GM18870 (cell line): ENCODE measurements around the gene LRFN2.

Experiments used
- ATAC-seq: cut with Tn5 transposase; IDR thresholded peaks from one replicate; pipeline ENCODE4 v1.9.1; 2021; ENCODE audit warnings: moderate library complexity; ENCODE audit not compliant: unreplicated experiment

Gene LRFN2

DNA sequence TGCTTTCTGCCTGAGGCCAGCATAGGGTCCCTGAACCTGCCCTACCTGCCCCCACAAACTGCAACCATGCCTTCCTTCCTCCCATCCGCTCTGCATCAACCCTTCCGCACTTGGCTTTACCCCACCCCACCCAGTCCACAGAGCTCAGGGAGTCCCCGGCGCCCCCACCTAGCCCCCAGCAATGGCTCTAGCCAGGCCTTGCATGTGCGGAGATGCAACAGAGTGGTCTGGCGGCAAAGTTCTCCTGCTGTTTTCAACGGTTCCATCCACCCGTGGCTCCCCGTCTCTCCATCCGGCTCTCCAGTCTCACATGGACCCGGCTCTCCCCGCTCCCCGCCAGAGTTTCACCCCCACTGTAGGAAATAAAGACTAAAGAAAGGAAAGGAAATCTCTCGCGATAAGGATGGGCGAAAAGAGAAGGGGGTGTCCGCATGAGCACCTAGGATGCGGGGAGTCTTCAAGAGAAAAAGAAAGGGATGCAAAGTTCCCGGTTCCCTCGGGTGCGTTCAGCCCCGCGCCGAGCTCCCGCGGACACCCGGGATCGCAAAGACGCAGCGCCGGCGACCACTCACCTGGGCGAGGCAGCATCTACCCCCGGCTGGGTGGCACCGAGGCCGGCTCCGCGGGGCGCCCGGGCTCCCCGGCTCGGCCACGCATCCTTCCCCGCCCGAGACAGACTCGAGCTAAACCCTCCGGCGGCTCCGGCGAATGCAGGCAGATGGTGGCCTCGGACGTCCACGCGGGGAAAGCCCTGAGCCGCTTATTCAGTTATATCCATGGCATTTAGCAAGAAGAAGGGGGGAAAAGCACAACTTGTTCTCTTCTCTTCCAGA, 579 bp downstream of the LRFN2 start:
- no peak for ATAC-seq

DNA sequence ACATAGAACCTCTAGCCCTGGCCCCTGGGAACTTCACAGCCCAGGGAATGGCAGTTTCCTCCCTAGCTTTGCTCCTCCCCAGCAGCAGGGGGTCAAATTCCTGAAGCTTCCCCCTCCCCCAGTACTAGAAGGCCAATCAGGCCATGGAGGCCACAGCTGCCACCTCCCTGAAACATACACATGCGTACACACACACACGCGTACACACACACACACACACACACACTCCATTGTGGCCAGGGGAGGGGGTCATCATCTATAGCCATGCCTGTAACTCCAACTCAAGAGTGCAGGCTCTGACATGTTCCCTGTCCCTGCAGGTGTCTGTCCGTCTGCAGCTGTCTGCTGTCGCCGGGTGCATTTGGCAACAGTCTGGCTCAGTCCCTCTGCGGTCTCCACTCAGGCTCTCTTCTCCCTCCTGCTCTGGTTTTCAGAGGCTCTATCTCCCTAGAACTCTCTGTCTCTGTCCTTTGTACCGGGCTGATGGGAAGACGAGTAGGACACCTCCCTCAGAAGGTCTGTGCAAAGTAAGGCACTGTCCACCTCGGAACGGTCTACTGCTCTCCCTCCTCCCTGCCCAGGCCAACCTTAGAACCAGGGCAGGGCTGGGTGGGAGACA, 1.4 kb downstream of the LRFN2 start:
- no peak for ATAC-seq

DNA sequence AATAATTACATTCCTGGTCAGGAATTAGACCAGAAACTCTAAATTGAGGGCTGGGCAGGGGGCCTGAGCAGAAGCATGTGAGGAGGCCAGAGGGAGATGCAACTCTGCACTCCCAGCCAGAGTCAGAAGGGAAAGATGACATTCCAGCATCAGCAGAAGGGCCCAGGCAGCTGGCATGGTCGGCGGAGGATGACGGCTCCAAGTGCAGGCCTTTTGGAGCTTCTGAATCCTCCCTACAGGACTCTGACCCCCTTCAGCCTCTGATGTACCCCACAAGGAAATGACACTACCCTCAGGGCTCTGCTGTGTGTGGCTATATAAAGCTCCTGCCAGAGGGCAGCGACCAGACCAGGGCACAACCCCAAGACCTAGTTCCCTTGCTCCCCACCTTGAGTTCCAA, 1.9 kb downstream of the LRFN2 start:
- no peak for ATAC-seq

DNA sequence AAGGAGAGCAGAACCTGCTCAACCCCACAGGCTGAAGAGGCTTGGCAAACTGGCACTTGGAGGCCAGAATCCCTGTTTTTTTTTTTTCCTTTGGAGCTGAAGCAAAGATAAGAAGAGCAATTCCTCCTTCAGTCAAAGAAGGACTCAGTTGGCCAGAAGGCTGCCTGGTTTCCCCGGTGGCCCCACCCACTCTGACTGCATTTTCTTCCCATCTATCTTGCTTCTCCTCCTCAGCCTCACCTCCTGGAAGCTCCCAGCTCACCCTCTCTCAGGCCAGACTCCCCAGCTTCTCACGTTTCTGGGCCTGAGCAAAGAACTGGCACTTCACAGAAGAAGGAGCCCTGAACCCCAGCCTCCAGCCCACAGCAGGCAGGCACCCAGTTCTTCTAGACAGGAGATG, 2.4 kb downstream of the LRFN2 start:
- ATAC-seq: no peak

DNA sequence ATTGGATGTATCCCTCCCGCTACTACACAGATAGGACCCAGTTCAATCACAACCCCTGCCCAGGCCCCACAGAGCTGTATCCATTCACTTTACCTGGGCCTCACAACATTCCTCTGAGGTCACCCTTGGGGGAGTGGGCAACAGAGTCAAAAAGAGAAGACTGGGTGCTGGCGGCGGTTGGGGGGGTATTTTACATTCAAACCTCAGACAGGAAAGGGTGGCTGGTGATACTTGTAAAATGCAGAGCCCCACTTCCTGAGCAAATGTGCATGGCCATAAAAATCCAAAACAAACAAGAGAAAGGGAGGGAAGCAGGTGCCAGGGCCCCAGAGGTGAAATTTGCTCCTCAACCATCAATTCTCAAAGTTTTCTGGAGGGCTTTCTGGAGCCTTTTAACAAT, 3.5 kb downstream of the LRFN2 start:
- no peak for ATAC-seq

DNA sequence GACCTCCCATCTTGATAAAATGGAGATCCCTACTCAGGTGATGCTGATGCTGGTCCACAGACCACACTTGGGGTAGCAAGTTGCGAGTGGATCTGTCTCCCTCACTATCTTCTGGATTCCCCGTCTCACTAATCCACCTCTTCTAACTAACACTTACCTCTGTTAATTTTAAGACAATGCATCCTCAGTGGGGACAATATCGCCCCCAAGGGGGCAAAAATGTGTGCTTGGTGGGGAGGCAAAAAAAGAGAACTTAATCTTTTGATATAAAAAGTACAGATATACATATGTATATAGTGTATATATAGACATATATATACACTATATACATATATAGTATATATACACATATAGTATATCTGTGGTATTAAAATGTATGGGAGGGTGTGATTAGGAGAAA, 4.3 kb downstream of the LRFN2 start:
- ATAC-seq: no peak

DNA sequence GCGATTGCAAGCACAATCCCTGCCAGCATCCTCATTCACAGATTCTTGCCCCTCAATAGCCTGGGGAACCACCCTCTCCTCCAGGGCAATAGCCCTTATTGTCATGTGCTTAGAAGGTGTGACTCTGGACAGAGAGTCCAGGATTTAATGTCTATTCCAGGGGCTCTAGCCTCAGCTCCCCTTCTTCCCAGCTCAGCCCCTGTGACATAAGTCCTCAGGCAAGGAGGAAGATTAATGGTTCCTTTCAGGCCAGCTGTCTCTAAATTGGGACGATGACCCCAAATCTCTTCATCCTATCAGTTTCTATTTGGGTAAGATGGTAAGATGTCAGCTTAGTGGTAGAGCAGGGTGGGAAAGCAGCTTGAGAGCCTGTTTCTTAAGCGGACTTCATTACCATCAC, 8.1 kb downstream of the LRFN2 start:
- ATAC-seq: no peak

DNA sequence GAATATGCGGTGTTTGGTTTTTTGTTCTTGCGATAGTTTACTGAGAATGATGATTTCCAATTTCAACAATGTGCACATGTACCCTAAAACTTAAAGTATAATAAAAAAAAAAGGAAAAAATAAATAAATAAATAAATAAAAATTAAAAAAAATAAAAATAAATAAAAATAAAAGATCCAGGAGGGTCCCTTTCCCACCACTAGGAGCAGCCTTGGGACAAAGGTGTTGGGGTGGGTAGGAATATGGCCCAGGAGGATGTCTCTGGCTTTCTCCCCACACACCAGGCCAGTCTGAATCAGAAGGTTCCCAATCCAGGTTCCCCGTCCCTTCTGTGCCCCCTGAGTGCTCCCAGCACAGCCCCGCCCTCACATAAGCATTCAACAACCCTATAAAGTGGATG, 9.5 kb downstream of the LRFN2 start:
- no peak for ATAC-seq

DNA sequence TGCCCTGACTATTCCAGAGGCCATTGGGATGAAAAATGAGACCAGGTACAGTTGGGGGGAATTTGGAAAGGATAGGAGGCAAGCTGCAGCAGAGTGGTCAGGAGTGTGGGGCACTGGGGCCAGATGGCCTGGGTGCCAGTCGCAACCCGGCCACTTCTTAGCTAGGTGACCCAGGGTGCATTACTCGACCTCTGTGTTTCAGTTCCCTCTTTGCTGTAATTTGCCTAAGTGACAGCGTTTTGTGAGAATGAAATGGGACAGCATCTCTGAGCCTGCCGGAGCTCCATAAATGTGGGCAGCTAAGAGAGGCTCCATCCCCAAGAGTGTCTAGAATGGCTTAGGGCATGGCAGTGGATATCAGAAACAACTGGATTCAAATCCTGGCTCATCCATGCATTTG, 13.9 kb downstream of the LRFN2 start:
- no peak for ATAC-seq

DNA sequence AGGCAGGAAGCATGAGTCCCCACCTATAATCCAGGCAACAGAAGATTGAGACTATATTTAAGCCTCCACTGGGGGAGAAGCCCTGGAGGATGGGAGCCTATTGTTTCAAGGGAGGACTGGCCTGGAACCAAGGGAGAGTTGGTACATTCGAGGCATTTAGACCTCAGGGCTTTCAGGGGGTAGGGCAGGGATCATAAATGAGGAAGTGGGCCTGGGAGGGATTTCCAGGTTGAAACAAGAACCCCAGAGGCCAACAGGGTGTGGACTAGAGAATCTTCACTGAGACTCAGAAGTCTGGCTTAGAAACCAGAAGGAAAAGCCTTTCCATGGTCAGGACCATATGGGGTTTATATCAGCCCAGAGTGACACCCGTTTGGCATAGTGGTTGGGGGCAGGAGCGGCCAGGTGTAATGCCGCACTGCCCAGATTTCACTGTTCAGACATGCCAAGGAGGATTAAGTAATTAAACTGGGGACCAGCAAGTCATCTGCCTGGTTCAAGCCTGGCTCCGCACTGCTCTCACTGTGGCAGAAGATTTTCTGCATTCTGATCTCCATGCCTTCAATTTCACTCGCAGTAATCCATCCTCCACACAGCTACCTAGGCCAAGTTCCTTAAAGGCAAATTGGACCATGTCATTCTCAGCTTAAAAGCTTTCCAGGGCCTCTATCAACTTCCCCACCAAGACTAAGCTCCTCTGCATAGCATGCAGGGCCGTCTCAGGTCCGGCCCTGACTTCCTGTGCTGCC, 17.8 kb downstream of the LRFN2 start:
- no peak for ATAC-seq

DNA sequence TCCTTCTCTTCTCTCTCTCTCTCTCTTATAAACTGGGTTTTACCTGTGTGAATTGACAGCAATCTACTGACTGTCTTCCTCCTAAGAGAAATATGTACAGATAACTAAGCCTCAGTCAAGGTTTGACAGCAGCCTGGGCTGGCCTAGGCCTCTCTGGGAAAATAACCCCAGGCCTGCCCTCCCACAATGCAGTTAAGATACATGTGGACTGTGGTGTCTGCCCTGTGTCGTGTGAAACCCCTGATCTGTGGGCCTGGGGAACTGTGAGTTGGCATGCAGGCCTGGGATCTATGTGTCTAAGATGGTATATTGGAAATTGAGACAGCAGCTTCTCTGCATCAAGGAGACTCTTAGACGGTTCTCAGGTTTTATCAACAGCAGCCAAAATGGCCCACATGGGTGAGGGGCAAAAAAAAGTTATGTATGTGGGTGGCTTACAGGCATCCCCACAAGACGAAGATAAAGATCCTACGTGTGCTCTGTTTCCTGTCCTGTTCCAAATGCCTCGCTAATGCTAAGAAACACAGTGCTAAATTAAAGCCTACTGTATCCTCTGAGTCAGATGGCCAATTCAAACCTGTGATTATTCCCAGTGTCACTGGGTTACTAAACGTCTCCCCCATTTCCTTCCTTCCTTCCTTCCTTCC, 19.0 kb downstream of the LRFN2 start:
- no peak for ATAC-seq

DNA sequence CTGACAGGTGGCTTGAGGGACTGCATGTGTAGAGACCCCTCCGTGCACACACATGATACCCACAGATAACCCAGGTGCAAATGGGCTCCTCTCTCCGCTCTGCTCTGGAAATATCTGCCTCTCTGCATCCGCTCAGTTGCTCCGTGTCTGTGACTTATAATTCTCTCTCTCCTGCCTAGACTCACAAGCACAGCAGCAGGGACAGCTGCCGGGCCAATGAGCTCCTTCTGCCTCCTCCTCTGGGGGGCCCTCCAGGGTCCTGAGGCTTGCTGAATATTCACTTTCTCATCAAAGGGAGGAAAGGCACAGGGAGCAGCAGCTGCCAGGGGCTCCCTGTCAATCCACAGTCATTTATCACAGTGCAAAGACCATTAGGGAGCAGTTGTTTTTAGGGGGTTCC, 24.1 kb downstream of the LRFN2 start:
- no peak for ATAC-seq

DNA sequence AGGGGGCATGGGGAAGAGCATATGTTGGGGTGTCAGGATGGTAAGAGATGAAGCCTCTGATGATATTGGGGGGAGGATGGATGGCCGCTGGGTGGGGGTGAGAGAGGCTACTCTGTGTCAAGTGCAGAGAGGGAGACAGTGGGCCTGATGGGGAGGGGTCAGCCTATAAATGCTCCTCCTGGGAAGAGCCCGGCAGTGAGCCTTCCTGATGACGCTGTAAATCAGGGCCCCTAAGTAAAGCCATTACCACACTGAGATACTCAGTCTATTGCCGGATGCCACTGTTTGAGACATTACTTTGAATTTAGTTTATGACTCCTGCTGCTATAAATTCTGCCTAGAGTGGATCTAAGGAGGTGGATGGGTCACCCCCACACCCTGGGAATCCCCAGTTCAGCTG, 28.1 kb downstream of the LRFN2 start:
- ATAC-seq: no peak

DNA sequence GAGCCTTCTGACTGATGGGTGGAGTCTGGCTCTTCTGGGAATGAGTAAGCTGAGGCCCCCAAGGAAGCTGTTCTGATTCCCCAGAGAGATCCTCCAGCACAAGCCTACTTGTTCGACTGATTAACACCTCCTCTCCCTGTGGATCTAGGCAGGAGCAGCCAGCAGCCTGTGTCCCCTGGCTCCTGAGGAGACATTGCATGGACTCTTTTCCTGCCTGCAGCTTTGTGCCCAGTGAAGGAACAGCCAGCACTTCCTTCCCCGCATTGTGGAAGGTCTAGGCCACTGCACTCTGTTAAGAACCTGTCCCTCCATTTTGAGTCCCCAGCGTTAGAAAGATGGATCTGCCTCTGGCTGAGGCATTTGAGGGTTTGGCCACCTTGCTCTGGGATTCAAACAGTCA, 29.1 kb downstream of the LRFN2 start:
- no peak for ATAC-seq

DNA sequence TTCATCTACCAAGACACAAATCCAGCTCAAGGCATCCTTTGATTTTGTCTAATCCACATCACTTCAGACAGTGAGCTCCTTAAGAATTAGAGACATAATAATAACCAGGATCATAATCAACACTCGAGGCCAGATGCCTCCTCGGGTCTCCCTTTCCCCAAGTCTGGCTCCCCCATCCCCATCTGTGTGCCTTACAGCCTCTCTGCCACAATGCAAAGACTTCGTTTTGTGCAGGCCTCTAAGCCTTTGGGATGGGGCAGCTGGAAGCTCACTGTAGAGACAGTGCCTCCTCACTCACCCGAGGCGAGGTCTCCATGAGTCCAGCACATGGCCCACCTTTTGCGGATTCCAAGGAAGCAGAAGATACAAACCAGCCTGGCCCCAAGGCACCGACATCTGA, 30.3 kb downstream of the LRFN2 start:
- no peak for ATAC-seq

DNA sequence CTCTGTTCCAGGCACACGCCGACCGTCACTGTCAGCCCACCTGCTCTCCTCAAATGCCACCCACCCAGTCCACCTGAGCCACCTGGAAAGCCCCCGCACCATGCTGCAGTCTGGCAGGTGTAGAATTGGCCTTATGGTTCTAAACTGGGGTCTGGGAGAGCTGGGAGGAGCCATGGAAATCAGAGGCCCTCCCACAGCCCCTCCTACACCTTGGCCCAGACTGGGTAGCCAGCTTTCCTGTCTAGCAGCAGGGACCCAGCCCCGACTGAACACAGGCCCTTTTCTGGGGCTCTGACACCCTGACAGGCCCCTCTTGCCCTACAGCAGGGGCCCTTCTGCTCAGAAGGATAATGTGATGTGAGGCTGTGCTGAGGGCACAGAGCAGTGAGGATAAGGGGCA, 31.1 kb downstream of the LRFN2 start:
- no peak for ATAC-seq

DNA sequence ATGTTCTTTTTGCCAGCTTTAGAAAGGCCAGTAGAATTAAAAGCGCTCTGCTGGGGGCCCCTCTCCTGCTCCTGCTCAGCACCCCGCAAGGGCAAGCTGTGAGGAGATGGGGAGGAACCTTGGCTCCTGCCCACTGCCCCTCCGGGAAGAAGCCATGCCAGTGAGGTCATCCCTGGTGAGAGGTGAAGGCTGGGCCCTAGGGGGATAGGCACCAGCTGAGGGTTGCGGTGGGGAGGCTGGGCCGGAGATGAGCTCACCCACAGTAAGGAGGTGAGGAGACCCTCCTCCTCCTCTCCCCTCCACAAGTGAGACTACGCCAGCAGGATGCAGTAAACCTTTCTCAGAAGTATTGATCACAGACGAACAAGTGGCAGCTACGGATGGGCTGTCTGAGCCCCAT, 32.1 kb downstream of the LRFN2 start:
- ATAC-seq: no peak

DNA sequence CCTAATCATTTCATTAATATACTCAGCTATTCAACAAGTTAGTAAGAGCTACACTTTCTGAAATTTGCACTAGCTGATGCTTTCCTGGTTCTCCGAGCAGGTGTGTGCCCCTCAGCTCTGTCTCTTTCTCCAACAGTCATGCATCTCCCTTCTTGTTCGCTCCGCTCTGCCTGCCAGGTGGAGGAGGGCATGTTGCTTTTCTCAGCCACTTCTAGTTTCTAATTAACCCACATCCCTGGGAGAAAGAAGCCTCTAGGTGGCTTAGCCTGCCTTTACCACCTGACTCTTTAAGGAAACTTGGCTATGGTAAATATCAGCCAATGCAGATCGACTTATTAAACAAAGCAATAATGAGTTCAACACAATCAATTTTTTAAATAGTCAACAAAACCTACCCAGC, 34.2 kb downstream of the LRFN2 start:
- ATAC-seq: no peak

DNA sequence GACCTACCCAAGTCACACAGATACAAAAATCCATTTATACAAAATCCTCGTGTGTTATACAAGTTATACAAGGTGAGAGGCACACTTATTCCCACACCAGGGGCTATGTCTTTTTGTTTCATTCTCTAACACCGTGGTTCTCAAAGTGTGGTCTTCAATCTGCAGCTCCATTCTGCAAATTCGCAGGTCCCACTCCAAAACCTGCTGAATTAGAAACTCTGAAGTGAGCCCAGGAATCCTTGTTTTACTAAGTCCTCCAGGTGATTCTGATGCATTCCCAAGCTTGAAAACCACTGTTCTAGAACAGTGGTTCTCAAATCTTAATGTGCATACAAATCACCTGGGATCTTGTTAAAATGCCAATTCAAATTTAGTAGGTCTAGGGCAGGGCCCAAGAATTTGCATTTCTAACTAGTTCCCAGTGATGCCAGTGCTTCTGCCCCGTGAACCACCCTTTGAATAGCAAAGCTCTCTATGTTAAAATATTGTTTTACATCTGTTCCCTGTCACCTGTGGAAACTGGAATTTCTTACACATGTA, 35.1 kb downstream of the LRFN2 start:
- ATAC-seq: no peak

DNA sequence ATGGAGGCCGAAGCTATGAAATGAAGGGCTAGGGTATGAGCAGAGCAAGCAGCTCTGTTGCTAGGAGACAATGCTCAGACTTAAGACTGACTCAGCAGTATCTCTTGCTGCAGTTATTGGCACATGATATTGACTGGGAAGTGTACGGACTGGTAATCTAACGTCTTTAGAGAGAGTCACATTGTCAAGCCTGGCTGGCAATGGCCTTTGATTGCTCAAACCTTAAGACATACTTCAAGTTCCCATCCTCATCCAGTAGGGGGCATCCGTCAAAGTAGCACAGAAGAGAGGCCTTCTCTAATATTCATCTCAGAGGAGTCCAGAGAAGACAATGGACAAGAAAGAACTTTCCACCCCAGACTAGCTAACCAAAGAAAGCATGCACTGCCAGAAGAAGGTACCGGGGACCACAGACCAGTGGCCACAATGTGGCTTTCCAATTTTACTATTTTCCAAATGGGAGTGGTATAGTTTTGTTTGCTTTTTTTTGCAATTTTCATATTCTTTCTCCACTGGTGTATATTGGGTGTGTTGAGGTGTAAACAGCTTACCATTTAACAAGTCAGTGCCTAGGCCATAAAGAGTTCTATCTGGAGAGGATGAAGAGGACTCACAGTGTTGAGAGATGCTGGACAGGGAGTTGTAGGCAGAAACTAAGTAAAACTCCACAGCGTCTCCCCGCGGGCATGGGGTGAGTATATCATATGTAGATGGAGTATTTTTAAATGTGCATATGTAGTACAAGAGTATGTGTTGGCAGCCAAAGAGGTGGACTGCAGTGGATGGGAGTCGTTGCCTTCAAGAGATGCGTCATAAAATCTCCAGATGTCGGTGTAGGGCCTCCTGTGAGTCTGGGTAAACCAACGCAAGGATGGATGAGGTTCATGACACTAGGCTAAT, 36.7 kb downstream of the LRFN2 start:
- ATAC-seq: no peak
